Endothelial cell of umbilical vein (primary cell): ENCODE results near the gene PHOSPHO1. TPM values are rescaled to one million over a fixed set of nuclear protein-coding genes. Genes with fewer than 3 reads are reported as not detected.

Experiments used
- BruUV-seq: library from RNA; stranded (reverse); fragments of 400-500 nt; replicated peaks from 2 replicates; lab custom pipeline; 2021; lab: Mats Ljungman, UMichigan
- CTCF ChIA-PET: fragments of 300-600, 350-600 bp; sonication (Branson Sonifier 250); formaldehyde crosslinking; loops from one replicate; lab custom pipeline; 2021; ENCODE audit warnings: antibody characterized with exemption, inconsistent platforms; lab: Charles Lee
- POLR2A ChIA-PET: fragments of 300-600, 350-600 bp; sonication (Branson Sonifier 250); formaldehyde crosslinking; loops from one replicate; lab custom pipeline; 2021; ENCODE audit warnings: antibody characterized with exemption, inconsistent platforms; lab: Charles Lee
- DNase-seq: peaks from one replicate; pipeline ENCODE4 v3.0.0-alpha.2; 2011; ENCODE audit warnings: low read depth, low spot score
- FAIRE-seq: peaks from 2 replicates; lab custom pipeline; 2011; peaks lifted over from hg19 to GRCh38; lab: Jason Lieb, UNC
- H2AFZ ChIP-seq: 2 replicates; pipeline ENCODE4 v1.6.0; 2012; ENCODE audit warnings: low read depth, low read length, control low read depth, inconsistent platforms
- H3K27ac ChIP-seq: 2 replicates; pipeline ENCODE4 v1.5.1; 2011; ENCODE audit warnings: low read depth, mild to moderate bottlenecking, control low read depth, low read length, moderate library complexity; ENCODE audit not compliant: insufficient read depth
- H3K27me3 ChIP-seq, 2 experiments: 2 replicates each; pipeline versions ENCODE4 v1.6.0 to v1.6.1; 2011; ENCODE audit warnings: low read length in 2 of 2, mixed read lengths in 1 of 2; ENCODE audit not compliant: control insufficient read depth in 2 of 2, insufficient read depth in 2 of 2
- H3K36me3 ChIP-seq, 2 experiments: 2 replicates in 1 of 2; 3 replicates in 1 of 2; pipeline ENCODE4 v1.5.1; 2011; ENCODE audit warnings: low read length in 2 of 2, mild to moderate bottlenecking in 1 of 2, moderate library complexity in 1 of 2; ENCODE audit not compliant: control insufficient read depth in 2 of 2, insufficient read depth in 2 of 2; ENCODE audit errors: extremely low read depth in 1 of 2
- H3K4me1 ChIP-seq: 3 replicates; pipeline ENCODE4 v1.5.1; 2011; ENCODE audit warnings: mild to moderate bottlenecking, low read length; ENCODE audit not compliant: control insufficient read depth, insufficient read depth; ENCODE audit errors: extremely low read depth
- H3K4me2 ChIP-seq: 2 replicates; pipeline ENCODE4 v1.6.1; 2011; ENCODE audit warnings: low read length, control low read depth, mixed read lengths; ENCODE audit not compliant: insufficient read depth
- H3K4me3 ChIP-seq, 3 experiments: fragments of 200-600 bp in 1 of 3; sonication (generic), shearing (Covaris generic) in 1 of 3; replicated peaks in 1 of 3; 2 replicates each; pipeline ENCODE4 v1.5.1; 2011 to 2016; ENCODE audit warnings: control low read depth in 3 of 3, low read length in 3 of 3, mild to moderate bottlenecking in 2 of 3, inconsistent platforms in 1 of 3, low read depth in 1 of 3, moderate library complexity in 1 of 3; ENCODE audit not compliant: insufficient read depth in 1 of 3
- H3K79me2 ChIP-seq: 2 replicates; pipeline ENCODE4 v1.6.0; 2012; ENCODE audit warnings: low read length, inconsistent platforms; ENCODE audit not compliant: control insufficient read depth, insufficient read depth
- H3K9ac ChIP-seq: replicated peaks from 2 replicates; pipeline ENCODE3; 2011; ENCODE audit warnings: low read length, control low read depth; ENCODE audit not compliant: insufficient read depth; ENCODE audit errors: extremely low read depth
- H3K9me1 ChIP-seq: replicated peaks from 3 replicates; pipeline ENCODE4 v1.6.0; 2011; ENCODE audit warnings: mild to moderate bottlenecking, low read length; ENCODE audit not compliant: control insufficient read depth, insufficient read depth; ENCODE audit errors: extremely low read depth
- H3K9me3 ChIP-seq: replicated peaks from 2 replicates; pipeline ENCODE4 v1.5.1; 2012; ENCODE audit warnings: low read length, inconsistent platforms; ENCODE audit not compliant: control insufficient read depth, insufficient read depth
- H4K20me1 ChIP-seq: replicated peaks from 2 replicates; pipeline ENCODE3; 2011; ENCODE audit warnings: mild to moderate bottlenecking, low read length; ENCODE audit not compliant: control insufficient read depth, insufficient read depth; ENCODE audit errors: extremely low read depth
- CTCF ChIP-seq, 2 donors: IDR thresholded peaks; 1 replicate in 1 of 2; 2 replicates in 1 of 2; pipeline ENCODE4 v1.5.1; 2011; ENCODE audit warnings: low read length in 2 of 2, mild to moderate bottlenecking in 2 of 2, moderate library complexity in 2 of 2, control low read depth in 1 of 2, inconsistent platforms in 1 of 2, low read depth in 1 of 2; ENCODE audit not compliant: insufficient read depth in 1 of 2; ENCODE audit errors: extremely low read depth in 1 of 2
- EZH2 ChIP-seq: IDR thresholded peaks from 2 replicates; pipeline ENCODE4 v1.6.1; 2012; ENCODE audit warnings: borderline replicate concordance, low read depth, mild to moderate bottlenecking, moderate library complexity, low read length, inconsistent platforms; ENCODE audit not compliant: severe bottlenecking
- FOS ChIP-seq: IDR thresholded peaks from 2 replicates; pipeline ENCODE4 v1.6.1; 2011; ENCODE audit warnings: mild to moderate bottlenecking, low read length, moderate library complexity, borderline replicate concordance; ENCODE audit not compliant: insufficient read depth
- GATA2 ChIP-seq: IDR thresholded peaks from 2 replicates; pipeline ENCODE4 v1.7.0; 2011; ENCODE audit warnings: low read depth, mild to moderate bottlenecking, moderate library complexity, mixed read lengths, low read length; ENCODE audit not compliant: insufficient read length, insufficient read depth
- JUN ChIP-seq: IDR thresholded peaks from 2 replicates; pipeline ENCODE4 v1.6.1; 2011; ENCODE audit warnings: borderline replicate concordance, low read depth; ENCODE audit not compliant: insufficient read length, insufficient read depth
- MYC ChIP-seq: IDR thresholded peaks from one replicate; pipeline ENCODE4 v1.6.1; 2011; ENCODE audit warnings: mild to moderate bottlenecking, low read depth, low read length
- POLR2A ChIP-seq: IDR thresholded peaks from 2 replicates; pipeline ENCODE4 v1.6.1; 2012; ENCODE audit warnings: low read depth, mild to moderate bottlenecking, control low read depth, low read length
- POLR2AphosphoS5 ChIP-seq: IDR thresholded peaks from 2 replicates; pipeline ENCODE4 v1.6.1; 2012; ENCODE audit warnings: low read depth, mild to moderate bottlenecking, control low read depth, low read length, moderate library complexity; ENCODE audit not compliant: insufficient read depth
- dilution Hi-C: fragments of 300-500 bp; cut with MboI; formaldehyde crosslinking; loops from one replicate; pipeline ENCODE4 v1.15.0; 2019; ENCODE audit warnings: low sequenced_read_pairs; ENCODE audit not compliant: extremely low pct_ligation_motif_present
- intact Hi-C: fragments of 100-400 bp; cut with micrococcal nuclease; formaldehyde crosslinking; loops from one replicate; pipeline ENCODE4 v1.10.0; 2022
- polyA plus RNA-seq, 4 experiments: library from polyadenylated mRNA; depleted of rRNA in 3 of 4; stranded (reverse) in 3 of 4; unstranded in 1 of 4; fragments of >200 nt; gene quantifications; 2 replicates each; pipeline versions ENCODE4 v1.2.1 to v1.2.3, GENCODE V29; 2011 to 2012; ENCODE audit warnings: missing spikeins in 1 of 4
- total RNA-seq: library from RNA; stranded (reverse); gene quantifications from 2 replicates; pipeline ENCODE4 v1.2.3, GENCODE V29; 2021
- TF ChIP-seq, protein P1 (sequence below): IDR thresholded peaks from 2 replicates; pipeline ENCODE4 v1.6.1; 2011; ENCODE audit not compliant: insufficient read depth, insufficient read length

PHOSPHO1 gene
- total and polyA plus RNA-seq, 2 donors (not counting 3 experiments of a cell fraction or from before 2014, with no cell fraction given), result 0.23 TPM; not detected in 1

DNA sequence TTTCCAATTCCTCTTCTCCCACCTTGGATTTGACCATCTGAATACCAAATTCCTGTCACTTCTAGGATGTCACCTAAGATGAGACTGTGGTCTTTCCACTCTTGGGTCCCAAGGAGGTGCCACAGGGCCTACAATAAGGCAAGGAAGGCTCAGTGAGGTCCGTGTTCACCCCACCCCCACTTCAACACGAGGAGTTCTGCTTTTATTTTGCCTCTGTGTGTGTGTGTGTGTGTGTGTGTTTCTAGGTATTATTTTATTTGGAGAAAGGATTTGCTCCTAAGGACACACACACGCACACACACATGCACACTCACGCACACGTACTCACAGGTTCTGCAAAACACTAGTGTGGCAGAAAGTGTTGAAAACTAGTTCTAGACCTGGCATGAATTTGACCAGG is 24.5 kb upstream of the PHOSPHO1 start:
- Histone ChIP-seq H3K4me1 (peaks cover 11% of the 10 kb centered on the region), H3K4me3 (no peak overlapping the region), H3K9me3 (no peaks in the 10 kb centered on the region), H2AFZ (no peak overlapping the region), H3K9me1 (no peaks in the 10 kb centered on the region), H3K36me3 (no peaks in the 10 kb centered on the region), H4K20me1 (no peaks in the 10 kb centered on the region), H3K4me2 (no peak overlapping the region), H3K27me3 (no peaks in the 10 kb centered on the region), H3K27ac (no peak overlapping the region), H3K79me2 (no peaks in the 10 kb centered on the region), H3K9ac (no peak overlapping the region)
- no peak for FAIRE-seq
- POLR2A ChIA-PET, result no interaction called here
- dilution Hi-C loops, result no loop called here
- no peak for DNase-seq
- intact Hi-C loops, result no loop called here
- no TSS peak for BruUV-seq
- no peak for TF ChIP-seq GATA2
- no peak for TF ChIP-seq FOS
- no peak for TF ChIP-seq EZH2
- no peak for TF ChIP-seq JUN
- TF ChIP-seq, protein P1, sequence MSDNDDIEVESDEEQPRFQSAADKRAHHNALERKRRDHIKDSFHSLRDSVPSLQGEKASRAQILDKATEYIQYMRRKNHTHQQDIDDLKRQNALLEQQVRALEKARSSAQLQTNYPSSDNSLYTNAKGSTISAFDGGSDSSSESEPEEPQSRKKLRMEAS, result no peak
- TF ChIP-seq POLR2AphosphoS5, result no peak
- TF ChIP-seq MYC, result no peak
- no peak for TF ChIP-seq CTCF (IDR thresholded peaks at IDR 0.05; ENCODE audit: extremely low read depth in 1 of 2, insufficient read depth in 1 of 2, low read depth in 1 of 2, low read length in 2 of 2)
- no peak for TF ChIP-seq POLR2A
- CTCF ChIA-PET, result no interaction called here
